ENCODE measurements around the gene WWOX. TPM values are rescaled to one million over a fixed set of nuclear protein-coding genes. Genes with fewer than 3 reads are reported as not detected.
A peak's percentile ranks its signal among the peaks of the same experiment; 100 is the strongest.

Gene WWOX
- total RNA-seq, 1 donor: 8.2 TPM

- TF ChIP-seq CTCF (IDR thresholded peaks at IDR 0.05; ENCODE audit: insufficient read depth, low read depth, low read length): no peak
- DNase-seq (ENCODE audit: low read depth): peak; percentile 20
- no peak overlapping the region for H3K4me3 ChIP-seq (ENCODE audit: low read depth, low read length)
Observed at GRCh38 chr16:78290872-78291591, 191.6 kb downstream of the WWOX start.

- no peak for DNase-seq (ENCODE audit: low read depth)
- H3K4me3 ChIP-seq (ENCODE audit: low read depth, low read length): no peak overlapping the region
- TF ChIP-seq CTCF (IDR thresholded peaks at IDR 0.05; ENCODE audit: insufficient read depth, low read depth, low read length): no peak
Observed at GRCh38 chr16:78291604-78292003, 192.2 kb downstream of the WWOX start.

- no peak for TF ChIP-seq CTCF (IDR thresholded peaks at IDR 0.05; ENCODE audit: insufficient read depth, low read depth, low read length)
- no peak for DNase-seq (ENCODE audit: low read depth)
Observed at GRCh38 chr16:78292086-78292843, 192.8 kb downstream of the WWOX start.

GRCh38 chr16:78292844-78293380, 193.5 kb downstream of the WWOX start:
- TF ChIP-seq CTCF (IDR thresholded peaks at IDR 0.05; ENCODE audit: insufficient read depth, low read depth, low read length): no peak

More at GRCh38 chr16:78292086-78292843, 192.8 kb downstream of the WWOX start:
- H3K4me3 ChIP-seq (ENCODE audit: low read depth, low read length): no peak overlapping the region

GRCh38 chr16:78294538-78295225, 195.2 kb downstream of the WWOX start:
- no peak overlapping the region for H3K4me3 ChIP-seq (ENCODE audit: low read depth, low read length)
- no peak for DNase-seq (ENCODE audit: low read depth)
- no peak for TF ChIP-seq CTCF (IDR thresholded peaks at IDR 0.05; ENCODE audit: insufficient read depth, low read depth, low read length)

More at GRCh38 chr16:78292844-78293380, 193.5 kb downstream of the WWOX start:
- peak; percentile 63 for DNase-seq (ENCODE audit: low read depth)
- H3K4me3 ChIP-seq (ENCODE audit: low read depth, low read length): no peak overlapping the region

GRCh38 chr16:78297066-78297666, 197.7 kb downstream of the WWOX start:
- H3K4me3 ChIP-seq (ENCODE audit: low read depth, low read length): no peak overlapping the region
- no peak for DNase-seq (ENCODE audit: low read depth)
- no peak for TF ChIP-seq CTCF (IDR thresholded peaks at IDR 0.05; ENCODE audit: insufficient read depth, low read depth, low read length)
